ENCODE measurements around the gene PTK7. TPM values are rescaled to one million over a fixed set of nuclear protein-coding genes. Genes with fewer than 3 reads are reported as not detected.

PTK7 gene
- total RNA-seq, 1 experiment from 2014 or later, result 82.3 TPM

GRCh38 chr6:43144879-43145278 is 68.8 kb downstream of the PTK7 start:
- no peak for DNase-seq (ENCODE audit: low spot score)

GRCh38 chr6:43146261-43146660 is 70.1 kb downstream of the PTK7 start:
- no peak for DNase-seq (ENCODE audit: low spot score)

- DNase-seq (ENCODE audit: low spot score), result no peak
Measured at GRCh38 chr6:43146709-43147688, 70.9 kb downstream of the PTK7 start.

DNA sequence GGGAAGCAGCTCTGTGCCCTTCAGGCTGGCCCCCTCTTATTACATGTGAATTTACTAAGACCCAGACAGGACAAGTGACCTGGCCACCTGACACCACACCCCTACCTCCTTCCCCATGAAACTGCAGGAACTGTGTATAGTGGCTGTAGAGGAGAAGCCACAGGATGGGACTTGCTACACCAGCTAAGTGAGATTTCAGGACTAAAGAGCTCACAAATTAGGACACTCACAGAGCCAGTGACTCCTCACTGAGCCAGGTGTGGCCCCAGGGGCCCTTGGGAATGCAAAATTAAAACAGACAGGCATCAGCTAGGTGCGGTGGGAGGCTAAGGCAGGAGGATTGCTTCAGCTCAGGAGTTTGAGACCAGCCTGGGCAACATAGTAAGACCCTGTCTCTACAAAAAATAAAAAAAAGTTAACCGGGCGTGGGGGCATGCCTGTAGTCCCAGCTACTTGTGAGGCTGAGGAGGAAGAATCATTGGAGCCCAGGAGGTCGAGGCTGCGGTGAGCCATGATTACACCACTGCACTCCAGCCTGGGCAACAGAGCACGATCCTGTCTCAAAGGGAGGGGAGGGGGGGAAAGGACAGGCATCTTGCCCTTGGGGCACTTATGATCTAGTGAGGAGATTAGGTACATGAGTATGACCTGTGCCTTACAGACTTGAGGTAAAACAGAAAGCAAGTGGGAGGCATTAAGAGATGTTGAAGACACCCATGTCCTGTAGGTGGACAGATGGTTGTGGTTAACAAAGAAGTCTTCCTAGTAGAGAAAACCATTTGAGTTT is 71.8 kb downstream of the PTK7 start:
- no peak for DNase-seq (ENCODE audit: low spot score)

DNA sequence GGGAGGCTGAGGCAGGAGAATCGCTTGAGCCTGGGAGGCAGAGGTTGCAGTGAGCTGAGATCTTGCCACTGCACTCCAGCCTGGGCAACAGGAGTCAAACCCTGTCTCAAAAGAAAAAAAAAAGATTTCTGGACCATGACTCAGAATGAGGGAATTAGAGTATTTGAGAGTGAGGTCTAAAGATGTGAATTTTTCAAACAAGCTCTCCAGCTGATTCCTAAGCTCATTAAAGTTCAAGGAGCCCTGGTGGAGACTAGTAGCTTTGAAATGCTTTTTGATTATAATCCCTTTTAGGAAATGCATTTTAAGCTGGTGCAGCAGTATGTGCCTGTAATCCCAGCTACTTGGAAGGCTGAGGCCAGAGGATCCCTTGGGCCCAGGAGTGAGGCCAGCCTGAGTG is 73.2 kb downstream of the PTK7 start:
- no peak for DNase-seq (ENCODE audit: low spot score)

DNA sequence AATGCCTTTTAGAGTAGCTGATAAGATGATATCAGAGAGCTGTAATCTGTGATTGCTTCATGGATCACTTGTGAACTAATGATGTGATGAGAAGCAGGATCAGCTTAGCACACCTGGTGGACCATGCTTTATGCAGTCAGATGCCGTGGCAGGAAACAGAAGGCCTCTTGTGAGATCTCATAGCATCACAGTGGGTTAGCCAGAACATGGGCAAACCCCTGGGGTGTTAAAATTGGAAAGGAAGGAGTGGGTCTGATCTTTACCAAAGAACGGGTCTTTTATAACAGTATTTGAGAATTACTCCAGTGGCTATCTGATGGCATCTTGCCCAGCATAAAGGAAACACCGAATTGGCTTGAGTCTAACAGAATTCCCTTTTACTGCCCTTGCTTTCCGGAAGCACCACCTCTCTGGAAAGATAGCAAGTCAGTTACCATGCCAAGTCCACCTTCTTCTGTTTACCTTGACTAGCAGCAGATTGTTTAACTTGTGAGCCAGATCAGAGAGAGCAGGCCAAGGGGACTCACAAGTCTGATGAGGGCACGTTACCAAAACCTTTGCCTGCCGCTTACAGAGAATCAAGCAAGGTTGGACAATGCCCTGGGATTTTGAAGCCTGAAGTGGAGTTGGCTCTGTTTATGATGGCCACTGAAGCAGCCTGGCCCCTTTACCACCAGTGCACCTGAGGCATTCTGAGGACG is 74.1 kb downstream of the PTK7 start:
- no peak for DNase-seq (ENCODE audit: low spot score)

DNA sequence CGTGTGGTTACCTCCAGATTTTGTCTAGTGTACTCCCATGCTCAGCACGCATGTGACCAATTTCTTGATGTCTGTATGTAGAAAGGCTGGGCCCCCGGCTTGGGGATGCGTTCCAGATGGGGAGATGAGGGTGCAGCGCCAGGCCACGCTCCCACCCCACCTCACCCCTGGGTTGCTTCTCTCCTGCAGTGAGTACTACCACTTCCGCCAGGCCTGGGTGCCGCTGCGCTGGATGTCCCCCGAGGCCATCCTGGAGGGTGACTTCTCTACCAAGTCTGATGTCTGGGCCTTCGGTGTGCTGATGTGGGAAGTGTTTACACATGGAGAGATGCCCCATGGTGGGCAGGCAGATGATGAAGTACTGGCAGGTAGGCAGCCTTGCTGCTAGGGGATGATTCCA is 83.5 kb downstream of the PTK7 start:
- no peak for DNase-seq (ENCODE audit: low spot score)

DNA sequence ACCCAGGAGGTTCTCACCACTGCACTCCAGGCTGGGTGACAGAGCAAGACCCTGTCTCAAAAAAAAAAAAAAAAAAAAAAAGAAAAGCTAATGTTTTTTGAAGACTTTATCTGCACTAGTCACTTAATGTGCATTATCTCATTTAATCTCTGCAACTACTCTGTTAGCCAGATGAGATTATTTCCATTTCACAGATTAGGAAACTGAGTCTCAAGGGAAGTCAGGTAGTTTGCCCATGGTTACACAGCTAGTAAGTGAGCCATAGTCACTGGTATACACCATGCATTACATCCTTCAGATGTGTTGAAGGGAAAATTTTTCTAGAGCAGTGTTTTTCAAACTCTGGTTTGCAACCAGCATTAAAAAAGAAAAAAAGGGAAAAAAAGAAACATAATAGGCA is 87.8 kb downstream of the PTK7 start:
- DNase-seq (ENCODE audit: low spot score), result no peak

DNA sequence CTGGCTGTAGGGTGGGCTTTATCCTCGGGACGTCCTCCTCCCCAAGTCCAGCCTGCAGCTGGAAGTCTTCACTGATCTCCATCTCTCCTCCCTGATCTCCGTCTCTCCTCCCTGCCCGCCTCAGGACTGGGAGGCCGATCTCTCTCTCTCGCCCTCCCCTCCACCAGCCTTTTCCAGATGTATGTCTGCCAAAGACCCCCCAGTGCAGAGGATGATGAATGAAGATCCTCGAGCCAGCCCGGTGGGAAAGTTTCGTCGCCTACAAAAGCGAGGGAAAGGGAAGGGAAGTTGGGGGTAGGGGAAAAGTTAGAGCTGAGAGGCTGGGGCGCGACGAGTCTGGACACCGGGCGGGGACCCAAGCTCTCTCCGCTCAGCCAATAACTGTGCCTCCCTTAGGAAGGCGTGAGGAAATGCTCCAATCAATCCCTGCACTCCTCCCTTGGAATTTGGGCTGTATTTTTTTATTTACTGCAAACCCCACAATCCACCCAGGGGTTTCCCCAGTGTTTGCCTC is 94.4 kb downstream of the PTK7 start:
- DNase-seq (ENCODE audit: low spot score), result peak; percentile 89

DNA sequence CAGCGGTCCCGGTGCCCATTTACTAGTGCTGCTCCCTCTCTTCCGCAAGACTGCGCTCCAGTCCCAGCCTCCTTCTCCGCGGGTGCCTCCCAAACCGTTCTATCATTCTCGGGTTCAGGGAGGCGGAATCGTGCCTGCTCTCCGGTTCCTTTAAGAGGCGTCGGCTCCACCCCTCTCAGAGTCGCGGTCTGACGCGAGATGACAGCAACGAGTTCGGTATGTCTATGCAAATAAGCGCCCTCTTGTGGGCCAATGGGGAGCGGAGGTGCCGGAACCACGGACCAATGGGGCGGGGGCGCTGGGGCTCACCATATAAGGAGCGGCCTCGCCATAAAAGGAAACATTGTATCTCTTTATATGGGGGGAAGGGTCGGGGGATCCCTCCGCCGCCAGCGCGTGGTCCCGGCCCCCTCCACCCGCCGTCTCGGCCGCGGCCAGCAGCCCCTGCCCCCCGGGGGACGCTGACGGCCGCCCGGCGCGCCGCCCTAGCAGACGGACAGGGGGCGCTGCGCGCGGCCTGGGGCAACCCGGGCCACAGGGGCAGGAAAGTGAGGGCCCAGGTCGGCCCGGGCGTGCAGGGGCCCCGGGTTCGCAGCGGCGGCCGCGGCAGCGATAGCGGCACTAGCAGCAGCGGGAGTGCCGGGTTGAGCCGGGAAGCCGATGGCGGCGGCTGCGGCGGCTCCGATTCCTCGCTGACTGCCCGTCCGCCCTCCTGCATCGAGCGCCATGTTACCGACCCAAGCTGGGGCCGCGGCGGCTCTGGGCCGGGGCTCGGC is 95.0 kb downstream of the PTK7 start, which contains the start of gene SRF:
SRF (plus strand) TSS at position 339 of the 776 bp plus-strand sequence; CDS start at position 727, 388 bp downstream.
- peak; percentile 97 for DNase-seq (ENCODE audit: low spot score)

DNA sequence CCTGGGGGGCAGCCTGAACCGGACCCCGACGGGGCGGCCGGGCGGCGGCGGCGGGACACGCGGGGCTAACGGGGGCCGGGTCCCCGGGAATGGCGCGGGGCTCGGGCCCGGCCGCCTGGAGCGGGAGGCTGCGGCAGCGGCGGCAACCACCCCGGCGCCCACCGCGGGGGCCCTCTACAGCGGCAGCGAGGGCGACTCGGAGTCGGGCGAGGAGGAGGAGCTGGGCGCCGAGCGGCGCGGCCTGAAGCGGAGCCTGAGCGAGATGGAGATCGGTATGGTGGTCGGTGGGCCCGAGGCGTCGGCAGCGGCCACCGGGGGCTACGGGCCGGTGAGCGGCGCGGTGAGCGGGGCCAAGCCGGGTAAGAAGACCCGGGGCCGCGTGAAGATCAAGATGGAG is 95.6 kb downstream of the PTK7 start:
- no peak for DNase-seq (ENCODE audit: low spot score)

- DNase-seq (ENCODE audit: low spot score), result no peak
Measured at GRCh38 chr6:43172104-43173007, 96.2 kb downstream of the PTK7 start.

- no peak for DNase-seq (ENCODE audit: low spot score)
Measured at GRCh38 chr6:43173591-43174262, 97.6 kb downstream of the PTK7 start.

DNA sequence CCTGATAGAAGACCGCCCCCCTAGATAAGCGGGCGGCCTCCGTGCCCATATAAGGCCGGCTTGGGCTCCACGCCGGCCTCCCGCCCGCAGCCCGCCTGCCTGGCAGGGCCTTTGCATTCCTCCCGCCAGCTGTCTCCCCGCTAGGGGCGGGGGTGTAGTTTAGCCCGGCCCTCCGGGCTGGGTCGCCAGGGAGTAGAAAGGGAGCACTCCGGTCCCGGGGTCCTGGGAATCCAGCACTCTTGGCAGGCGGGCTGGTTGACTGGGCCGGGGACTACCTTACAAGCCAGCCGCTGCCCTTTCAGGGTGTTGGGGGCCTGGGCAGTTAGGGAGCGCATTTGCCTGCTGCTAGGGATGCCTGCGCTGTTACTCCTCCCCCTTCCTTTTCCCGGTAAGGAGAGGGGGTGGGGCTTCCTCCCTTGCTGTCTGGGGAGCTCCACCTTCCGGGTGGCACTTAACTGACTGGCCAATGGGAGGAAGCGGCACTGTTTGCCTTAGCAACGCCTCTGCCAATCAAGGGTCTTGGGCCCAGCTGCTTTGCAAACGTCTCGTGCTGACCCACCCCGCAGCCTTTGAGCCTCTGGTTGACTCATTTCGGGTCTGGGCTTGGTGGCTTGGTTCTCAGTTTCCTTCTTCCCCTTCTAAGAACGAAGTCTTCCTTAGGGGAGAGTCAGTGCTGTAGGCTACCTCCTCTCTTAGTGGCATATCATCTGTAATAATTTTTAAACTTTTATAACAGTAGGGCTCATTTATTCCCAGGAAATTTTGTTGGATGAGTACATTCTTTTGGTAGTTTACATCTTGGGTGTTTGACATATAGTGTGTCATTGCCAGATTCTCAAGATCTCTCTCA is 98.4 kb downstream of the PTK7 start:
- DNase-seq (ENCODE audit: low spot score), result peak; percentile 98

DNA sequence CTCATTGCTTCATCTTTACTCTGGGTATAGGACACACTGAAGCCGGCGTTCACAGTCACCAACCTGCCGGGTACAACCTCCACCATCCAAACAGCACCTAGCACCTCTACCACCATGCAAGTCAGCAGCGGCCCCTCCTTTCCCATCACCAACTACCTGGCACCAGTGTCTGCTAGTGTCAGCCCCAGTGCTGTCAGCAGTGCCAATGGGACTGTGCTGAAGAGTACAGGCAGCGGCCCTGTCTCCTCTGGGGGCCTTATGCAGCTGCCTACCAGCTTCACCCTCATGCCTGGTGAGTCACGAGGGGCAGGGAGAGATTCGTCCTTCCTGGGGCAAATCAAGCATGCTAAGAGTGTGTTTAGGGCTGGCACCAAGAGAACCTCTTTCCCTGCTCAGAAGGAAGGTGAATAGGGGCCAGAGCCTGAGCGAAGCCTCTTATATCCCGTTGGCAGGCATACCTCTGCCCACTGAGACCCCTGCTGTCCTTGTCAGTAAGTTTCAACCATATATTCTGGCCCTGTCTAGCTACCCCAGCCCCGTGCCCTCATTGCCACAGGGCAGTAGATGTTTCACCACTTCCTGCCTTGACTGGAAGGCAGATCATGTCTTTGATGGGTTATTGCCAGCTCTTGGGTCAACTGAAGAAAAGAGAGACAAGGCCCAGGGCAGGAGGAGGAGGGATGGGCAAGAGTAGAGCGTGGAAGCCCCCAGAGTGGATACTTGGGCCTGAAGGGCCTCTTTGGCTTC is 99.7 kb downstream of the PTK7 start:
- DNase-seq (ENCODE audit: low spot score), result no peak

DNA sequence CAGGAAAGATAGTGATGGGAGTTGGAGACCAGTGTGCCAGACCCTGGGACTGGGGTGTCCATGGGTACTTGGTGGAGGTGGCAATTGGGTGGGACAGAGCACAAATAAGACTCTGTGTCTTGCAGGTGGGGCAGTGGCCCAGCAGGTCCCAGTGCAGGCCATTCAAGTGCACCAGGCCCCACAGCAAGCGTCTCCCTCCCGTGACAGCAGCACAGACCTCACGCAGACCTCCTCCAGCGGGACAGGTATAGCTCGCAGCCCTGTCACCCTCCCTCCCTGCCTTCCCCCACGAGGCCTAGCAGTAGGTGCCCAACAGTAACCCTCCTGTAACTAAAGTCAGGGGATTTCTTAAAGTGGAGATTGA is 100.3 kb downstream of the PTK7 start:
- DNase-seq (ENCODE audit: low spot score), result no peak

- DNase-seq (ENCODE audit: low spot score), result no peak
Measured at GRCh38 chr6:43178150-43178549, 102.0 kb downstream of the PTK7 start.
